ENCODE data around the gene ZNF525. TPM values are rescaled to one million over a fixed set of nuclear protein-coding genes. Genes with fewer than 3 reads are reported as not detected.

ZNF525 gene
- total RNA-seq, 2 donors from 2014 or later, result 7.8 to 20.4 TPM

- no peaks in the 10 kb centered on the region for H3K4me1 ChIP-seq (replicated peaks)
- no peak overlapping the region for H3K4me3 ChIP-seq
- no peak for TF ChIP-seq POLR2A (IDR thresholded peaks at IDR 0.05)
- TF ChIP-seq CTCF (IDR thresholded peaks at IDR 0.05), result no peak
- TF ChIP-seq POLR2AphosphoS5 (IDR thresholded peaks at IDR 0.05), result no peak
Observed at GRCh38 chr19:53374743-53375142, 9.2 kb downstream of the ZNF525 start.

GRCh38 chr19:53381376-53381775, 15.9 kb downstream of the ZNF525 start:
- 97% methylated on average over 3 of the region's 3 CpGs for WGBS
- no peak overlapping the region for H3K4me3 ChIP-seq
- DNase-seq (ENCODE audit: low spot score), result no peak
- H3K27me3 ChIP-seq (replicated peaks; ENCODE audit: insufficient read depth), result no peaks in the 10 kb centered on the region
- H3K4me1 ChIP-seq (replicated peaks), result no peaks in the 10 kb centered on the region
- peaks cover 0 to 5% of the 10 kb centered on the region in 2 donors for H3K36me3 ChIP-seq
- intact Hi-C loops (cut with DNase I), result no loop called here
- no peaks in the 10 kb centered on the region for H3K9me3 ChIP-seq
- no peak overlapping the region for H3K27ac ChIP-seq
- no peak for TF ChIP-seq POLR2A (IDR thresholded peaks at IDR 0.05)
- TF ChIP-seq CTCF (IDR thresholded peaks at IDR 0.05), result no peak
- no peak for TF ChIP-seq POLR2AphosphoS5 (IDR thresholded peaks at IDR 0.05)

More at GRCh38 chr19:53374743-53375142, 9.2 kb downstream of the ZNF525 start:
- no peaks in the 10 kb centered on the region for H3K36me3 ChIP-seq
- 100% methylated on average over 1 of the region's 1 CpG for WGBS
- no peak for DNase-seq (ENCODE audit: low spot score)
- H3K9me3 ChIP-seq, result no peaks in the 10 kb centered on the region
- intact Hi-C loops (cut with DNase I), result no loop called here
- no peaks in the 10 kb centered on the region for H3K27me3 ChIP-seq (replicated peaks; ENCODE audit: insufficient read depth)
- no peak overlapping the region for H3K27ac ChIP-seq

- intact Hi-C loops (cut with DNase I), result no loop called here
- H3K9me3 ChIP-seq, result no peaks in the 10 kb centered on the region
- H3K36me3 ChIP-seq, result no peaks in the 10 kb centered on the region
- TF ChIP-seq CTCF (IDR thresholded peaks at IDR 0.05) (no peak), POLR2A (IDR thresholded peaks at IDR 0.05) (no peak), POLR2AphosphoS5 (IDR thresholded peaks at IDR 0.05) (no peak)
- DNase-seq (ENCODE audit: low spot score), result no peak
- no peak overlapping the region for H3K27ac ChIP-seq
- no peaks in the 10 kb centered on the region for H3K27me3 ChIP-seq (replicated peaks; ENCODE audit: insufficient read depth)
- no peak overlapping the region for H3K4me3 ChIP-seq
- H3K4me1 ChIP-seq (replicated peaks), result no peaks in the 10 kb centered on the region
- 72% methylated on average over 3 of the region's 3 CpGs for WGBS
Observed at GRCh38 chr19:53388168-53388567, 22.7 kb downstream of the ZNF525 start.

- H3K4me3 ChIP-seq, result no peak overlapping the region
- no peak overlapping the region for H3K27ac ChIP-seq
- no peaks in the 10 kb centered on the region for H3K4me1 ChIP-seq (replicated peaks)
- intact Hi-C loops (cut with DNase I), result no loop called here
- DNase-seq (ENCODE audit: low spot score), result no peak
- H3K36me3 ChIP-seq, result no peaks in the 10 kb centered on the region
- TF ChIP-seq POLR2AphosphoS5 (IDR thresholded peaks at IDR 0.05) (no peak), POLR2A (IDR thresholded peaks at IDR 0.05) (no peak), CTCF (IDR thresholded peaks at IDR 0.05) (no peak)
- no peaks in the 10 kb centered on the region for H3K9me3 ChIP-seq
- H3K27me3 ChIP-seq (replicated peaks; ENCODE audit: insufficient read depth), result no peaks in the 10 kb centered on the region
- WGBS, result 91% methylated on average over 5 of the region's 5 CpGs
Observed at GRCh38 chr19:53388904-53389303, 23.4 kb downstream of the ZNF525 start.

- Histone ChIP-seq H3K27ac (no peak overlapping the region), H3K36me3 (no peaks in the 10 kb centered on the region), H3K27me3 (replicated peaks; ENCODE audit: insufficient read depth) (no peaks in the 10 kb centered on the region), H3K4me1 (replicated peaks) (no peaks in the 10 kb centered on the region), H3K4me3 (no peak overlapping the region), H3K9me3 (no peaks in the 10 kb centered on the region)
- WGBS, result 76% methylated on average over 8 of the region's 8 CpGs
- intact Hi-C loops (cut with DNase I), result no loop called here
- TF ChIP-seq POLR2AphosphoS5 (IDR thresholded peaks at IDR 0.05), result no peak
- TF ChIP-seq POLR2A (IDR thresholded peaks at IDR 0.05), result no peak
- TF ChIP-seq CTCF (IDR thresholded peaks at IDR 0.05), result no peak
- DNase-seq (ENCODE audit: low spot score), result no peak
Observed at GRCh38 chr19:53389571-53389970, 24.1 kb downstream of the ZNF525 start.
